ENCODE results near the gene ZNF263.

GRCh38 chr16:3252967-3253366 lies 30.3 kb upstream of the ZNF263 start:
- no peak for TF ChIP-seq CTCF (conservative IDR thresholded peaks at IDR 0.05; ENCODE audit: low read depth in 2 of 2)
- no peak for TF ChIP-seq EZH2 (IDR thresholded peaks at IDR 0.05; ENCODE audit: low read depth, unreplicated experiment)
- TF ChIP-seq POLR2AphosphoS5 (IDR thresholded peaks at IDR 0.05; ENCODE audit: low read depth): no peak
- no peak for TF ChIP-seq JUNB (IDR thresholded peaks at IDR 0.05; ENCODE audit: unreplicated experiment)
- no peak for TF ChIP-seq CREB1 (CRISPR knock-in tag; IDR thresholded peaks at IDR 0.05; ENCODE audit: low read depth)
- no peak for TF ChIP-seq NANOG (IDR thresholded peaks at IDR 0.05; ENCODE audit: borderline replicate concordance)
- TF ChIP-seq REST (IDR thresholded peaks at IDR 0.05; ENCODE audit: unreplicated experiment): no peak
- TF ChIP-seq EZH2phosphoT487 (IDR thresholded peaks at IDR 0.05; ENCODE audit: unreplicated experiment): no peak
- TF ChIP-seq ZNF114 (CRISPR knock-in tag; IDR thresholded peaks at IDR 0.05): no peak
- TF ChIP-seq ETS1 (IDR thresholded peaks at IDR 0.05): no peak
- no peak for TF ChIP-seq STAT1 (IDR thresholded peaks at IDR 0.05; ENCODE audit: unreplicated experiment)
- no peak for TF ChIP-seq ZNF331 (CRISPR knock-in tag; IDR thresholded peaks at IDR 0.05; ENCODE audit: low read depth)
